Measurements from ENCODE around the gene SPSB1. TPM values are rescaled to one million over a fixed set of nuclear protein-coding genes. Genes with fewer than 3 reads are reported as not detected.

SPSB1 gene
- total RNA-seq, 6 experiments from 2014 or later = 5.9 to 10.4 (median 8.6) TPM

- H3K27me3 Mint-ChIP-seq (ENCODE audit: insufficient read depth) = peaks cover 2% of the 10 kb centered on the region; the same call in 1 of the 2 replicates
- H3K27ac Mint-ChIP-seq = no peak overlapping the region
- DNase-seq = no peak
- no peaks in the 10 kb centered on the region for H3K36me3 Mint-ChIP-seq (ENCODE audit: low read depth)
- H3K9me3 Mint-ChIP-seq = no peaks in the 10 kb centered on the region
- peak overlapping the region; percentile 17; the same call in 1 of the 2 replicates for H3K4me3 Mint-ChIP-seq
- H3K4me1 Mint-ChIP-seq (ENCODE audit: low read depth) = peaks cover 26% of the 10 kb centered on the region
- TF ChIP-seq CTCF (IDR thresholded peaks at IDR 0.05) = no peak
These were observed 58.3 kb downstream of the SPSB1 start for GRCh38 chr1:9350960-9351359.

- H3K9me3 Mint-ChIP-seq = no peaks in the 10 kb centered on the region
- no peak for DNase-seq
- TF ChIP-seq CTCF (IDR thresholded peaks at IDR 0.05) = no peak
- H3K4me1 Mint-ChIP-seq (ENCODE audit: low read depth) = peaks cover 26% of the 10 kb centered on the region
- H3K27me3 Mint-ChIP-seq (ENCODE audit: insufficient read depth) = peaks cover 2% of the 10 kb centered on the region; the same call in 1 of the 2 replicates
- H3K4me3 Mint-ChIP-seq = no peak overlapping the region
- H3K36me3 Mint-ChIP-seq (ENCODE audit: low read depth) = peaks cover 4% of the 10 kb centered on the region
- H3K27ac Mint-ChIP-seq = no peak overlapping the region
These were observed 59.1 kb downstream of the SPSB1 start for GRCh38 chr1:9351654-9352271.

GRCh38 chr1:9352377-9353134 is 59.9 kb downstream of the SPSB1 start:
- no peak overlapping the region for H3K4me3 Mint-ChIP-seq
- no peak overlapping the region for H3K27ac Mint-ChIP-seq
- peaks cover 10% of the 10 kb centered on the region for H3K36me3 Mint-ChIP-seq (ENCODE audit: low read depth)
- H3K9me3 Mint-ChIP-seq = no peaks in the 10 kb centered on the region
- DNase-seq = no peak
- peaks cover 2% of the 10 kb centered on the region; the same call in 1 of the 2 replicates for H3K27me3 Mint-ChIP-seq (ENCODE audit: insufficient read depth)
- peaks cover 26% of the 10 kb centered on the region for H3K4me1 Mint-ChIP-seq (ENCODE audit: low read depth)
- no peak for TF ChIP-seq CTCF (IDR thresholded peaks at IDR 0.05)

- Mint-ChIP-seq H3K27ac (no peak overlapping the region), H3K4me1 (ENCODE audit: low read depth) (peaks cover 11% of the 10 kb centered on the region)
These were observed 62.8 kb downstream of the SPSB1 start for GRCh38 chr1:9355503-9355902.

GRCh38 chr1:9356021-9356420 is 63.3 kb downstream of the SPSB1 start:
- peaks cover 2% of the 10 kb centered on the region; the same call in 1 of the 2 replicates for H3K27me3 Mint-ChIP-seq (ENCODE audit: insufficient read depth)
- peaks cover 6% of the 10 kb centered on the region for H3K4me1 Mint-ChIP-seq (ENCODE audit: low read depth)
- no peak for TF ChIP-seq CTCF (IDR thresholded peaks at IDR 0.05)
- no peak for DNase-seq
- peaks cover 16% of the 10 kb centered on the region for H3K36me3 Mint-ChIP-seq (ENCODE audit: low read depth)
- no peak overlapping the region for H3K4me3 Mint-ChIP-seq
- H3K9me3 Mint-ChIP-seq = no peaks in the 10 kb centered on the region
- H3K27ac Mint-ChIP-seq = no peak overlapping the region

More at GRCh38 chr1:9355503-9355902, 62.8 kb downstream of the SPSB1 start:
- Mint-ChIP-seq H3K4me3 (no peak overlapping the region), H3K9me3 (no peaks in the 10 kb centered on the region), H3K27me3 (ENCODE audit: insufficient read depth) (peaks cover 2% of the 10 kb centered on the region; the same call in 1 of the 2 replicates), H3K36me3 (ENCODE audit: low read depth) (peaks cover 16% of the 10 kb centered on the region)
- no peak for TF ChIP-seq CTCF (IDR thresholded peaks at IDR 0.05)
- no peak for DNase-seq

All from HFFc6 (cell line).